ENCODE measurements around the gene VPS45.
"Not testable (repeated sequence)": the region's sequence is repeated elsewhere in the genome, so short reads cannot be mapped to it uniquely, and the experiment has no call there.

Gene VPS45

GRCh38 chr1:150162862-150163706 lies 95.5 kb downstream of the VPS45 start:
- DNase-seq, result no peak

GRCh38 chr1:150164224-150164623 lies 96.6 kb downstream of the VPS45 start:
- no peak for DNase-seq

- DNase-seq, result no peak
Measured at GRCh38 chr1:150164779-150165178, 97.2 kb downstream of the VPS45 start.

- peak; percentile 56 for DNase-seq
Measured at GRCh38 chr1:150165622-150166612, 98.3 kb downstream of the VPS45 start.

GRCh38 chr1:150168960-150169601 lies 101.5 kb downstream of the VPS45 start:
- DNase-seq, result peak; percentile 53

GRCh38 chr1:150171801-150172200 lies 104.2 kb downstream of the VPS45 start:
- DNase-seq, result no peak

GRCh38 chr1:150173141-150173585 lies 105.6 kb downstream of the VPS45 start:
- no peak for DNase-seq

GRCh38 chr1:150176593-150176992 lies 109.0 kb downstream of the VPS45 start:
- no peak for DNase-seq

- no peak for DNase-seq
Measured at GRCh38 chr1:150178548-150178947, 111.0 kb downstream of the VPS45 start.

- no peak for DNase-seq
Measured at GRCh38 chr1:150179867-150180266, 112.3 kb downstream of the VPS45 start.

- no peak for DNase-seq
Measured at GRCh38 chr1:150180474-150180873, 112.9 kb downstream of the VPS45 start.

GRCh38 chr1:150182247-150182646 lies 114.7 kb downstream of the VPS45 start:
- no peak for DNase-seq

GRCh38 chr1:150183061-150183460 lies 115.5 kb downstream of the VPS45 start:
- DNase-seq, result no peak

- DNase-seq, result no peak
Measured at GRCh38 chr1:150185481-150185880, 117.9 kb downstream of the VPS45 start.

- not testable (repeated sequence) for DNase-seq
Measured at GRCh38 chr1:150186438-150186788, 118.8 kb downstream of the VPS45 start.

GRCh38 chr1:150186789-150187559 lies 119.4 kb downstream of the VPS45 start:
- no peak for DNase-seq

GRCh38 chr1:150187560-150187931 lies 120.0 kb downstream of the VPS45 start:
- no peak for DNase-seq

GRCh38 chr1:150192012-150192411 lies 124.4 kb downstream of the VPS45 start:
- DNase-seq, result no peak

- DNase-seq, result no peak
Measured at GRCh38 chr1:150194381-150195031, 126.9 kb downstream of the VPS45 start.

All from activated CD4-positive, alpha-beta T cell treated with anti-CD3 and anti-CD28 coated beads, Interleukin-2, amount 50 U/mL, for 1 hour (primary cell).